IMR-90 (cell line): Measurements from ENCODE around the gene CYB5R4. TPM values are rescaled to one million over a fixed set of nuclear protein-coding genes. Genes with fewer than 3 reads are reported as not detected.

Source experiments
- ATAC-seq: fragments of 200-7000 bp; cut with Tn5 transposase; 2 replicates; pipeline ENCODE4 v1.9.1; 2020; ENCODE audit warnings: low read depth, mild to moderate bottlenecking, moderate library complexity
- BruUV-seq: library from RNA; stranded (reverse); fragments of 400-500 nt; replicated peaks from 2 replicates; lab custom pipeline; 2021; lab: Mats Ljungman, UMichigan
- CTCF ChIA-PET: fragments of 300-600 bp; formaldehyde crosslinking; extraction: SDS; loops from one replicate; lab custom pipeline; 2021; ENCODE audit warnings: antibody characterized with exemption; lab: Yijun Ruan, JAX
- POLR2A ChIA-PET: fragments of 300-600 bp; sonication (Branson Sonifier 250); formaldehyde crosslinking; loops from one replicate; lab custom pipeline; 2022; ENCODE audit warnings: antibody characterized with exemption; ENCODE audit not compliant: unreplicated experiment; lab: Charles Lee
- DNase-seq: peaks from one replicate; pipeline ENCODE4 v3.0.0; 2013
- H2AFZ ChIP-seq: replicated peaks from 2 replicates; pipeline ENCODE3; 2013; ENCODE audit warnings: low read length, mild to moderate bottlenecking; ENCODE audit not compliant: poor library complexity
- H2AK5ac ChIP-seq: 2 replicates; pipeline ENCODE4 v1.6.1; 2013; ENCODE audit warnings: low read depth, low read length, inconsistent platforms
- H2AK9ac ChIP-seq: replicated peaks from 2 replicates; pipeline ENCODE3; 2013; ENCODE audit warnings: mild to moderate bottlenecking, low read depth, low read length, moderate library complexity; ENCODE audit not compliant: poor library complexity
- H2BK120ac ChIP-seq: 2 replicates; pipeline ENCODE4 v1.6.1; 2013; ENCODE audit warnings: low read depth, low read length, inconsistent platforms
- H2BK15ac ChIP-seq: 3 replicates; pipeline ENCODE4 v1.6.1; 2013; ENCODE audit warnings: low read depth, low read length, inconsistent platforms
- H2BK20ac ChIP-seq: 2 replicates; pipeline ENCODE4 v1.6.1; 2013; ENCODE audit warnings: low read depth, mild to moderate bottlenecking, inconsistent platforms, low read length, moderate library complexity
- H2BK5ac ChIP-seq: 2 replicates; pipeline ENCODE4 v1.6.1; 2013; ENCODE audit warnings: mild to moderate bottlenecking, low read depth, low read length, inconsistent platforms; ENCODE audit not compliant: poor library complexity, severe bottlenecking
- H3K14ac ChIP-seq: replicated peaks from 2 replicates; pipeline ENCODE4 v1.6.1; 2013; ENCODE audit warnings: low read depth, low read length, inconsistent platforms
- H3K18ac ChIP-seq: 2 replicates; pipeline ENCODE4 v1.6.1; 2013; ENCODE audit warnings: low read depth, low read length, control low read depth
- H3K23ac ChIP-seq: 2 replicates; pipeline ENCODE4 v1.6.1; 2013; ENCODE audit warnings: low read depth, low read length, inconsistent platforms
- H3K27ac ChIP-seq: 2 replicates; pipeline ENCODE4 v1.5.1; 2013; ENCODE audit warnings: mild to moderate bottlenecking, control low read depth, low read length; ENCODE audit not compliant: insufficient read depth
- H3K27me3 ChIP-seq: 2 replicates; pipeline ENCODE4 v1.6.1; 2013; ENCODE audit warnings: low read length; ENCODE audit not compliant: control insufficient read depth, insufficient read depth
- H3K36me3 ChIP-seq: 2 replicates; pipeline ENCODE4 v1.6.1; 2013; ENCODE audit warnings: low read length, mixed read lengths; ENCODE audit not compliant: control insufficient read depth, insufficient read depth
- H3K4ac ChIP-seq: 2 replicates; pipeline ENCODE4 v1.6.1; 2013; ENCODE audit warnings: low read depth, low read length, inconsistent platforms
- H3K4me1 ChIP-seq: 2 replicates; pipeline ENCODE4 v1.6.1; 2013; ENCODE audit warnings: low read length, mixed read lengths; ENCODE audit not compliant: control insufficient read depth, insufficient read depth
- H3K4me2 ChIP-seq: 2 replicates; pipeline ENCODE4 v1.6.1; 2013; ENCODE audit warnings: low read depth, mild to moderate bottlenecking, control low read depth, low read length, moderate library complexity
- H3K4me3 ChIP-seq: 2 replicates; pipeline ENCODE4 v1.5.1; 2013; ENCODE audit warnings: low read depth, mild to moderate bottlenecking, control low read depth, low read length, moderate library complexity; ENCODE audit not compliant: insufficient read depth
- H3K56ac ChIP-seq: 2 replicates; pipeline ENCODE4 v1.6.1; 2013; ENCODE audit warnings: low read length, inconsistent platforms; ENCODE audit not compliant: insufficient read depth; ENCODE audit errors: extremely low read depth
- H3K79me1 ChIP-seq, 2 experiments: 2 replicates each; pipeline ENCODE4 v1.6.1; 2013; ENCODE audit warnings: low read length in 2 of 2, inconsistent platforms in 1 of 2, low read depth in 1 of 2
- H3K9ac ChIP-seq: 2 replicates; pipeline ENCODE4 v1.6.1; 2013; ENCODE audit warnings: low read depth, low read length, control low read depth
- H3K9me1 ChIP-seq: 2 replicates; pipeline ENCODE4 v1.6.1; 2013; ENCODE audit warnings: low read length, inconsistent platforms; ENCODE audit not compliant: insufficient read depth
- H3K9me3 ChIP-seq: 2 replicates; pipeline ENCODE4 v1.6.1; 2013; ENCODE audit warnings: low read length; ENCODE audit not compliant: control insufficient read depth, insufficient read depth
- H4K20me1 ChIP-seq: 2 replicates; pipeline ENCODE4 v1.6.1; 2013; ENCODE audit warnings: low read length, inconsistent platforms; ENCODE audit not compliant: insufficient read depth
- H4K5ac ChIP-seq: 2 replicates; pipeline ENCODE4 v1.6.1; 2013; ENCODE audit warnings: mild to moderate bottlenecking, low read depth, low read length, control low read depth
- H4K8ac ChIP-seq, 2 experiments: 2 replicates each; pipeline ENCODE4 v1.6.1; 2013; ENCODE audit warnings: low read depth in 2 of 2, low read length in 2 of 2, control low read depth in 1 of 2, inconsistent platforms in 1 of 2
- H4K91ac ChIP-seq: 2 replicates; pipeline ENCODE4 v1.6.1; 2013; ENCODE audit warnings: low read depth, low read length, inconsistent platforms; ENCODE audit not compliant: insufficient read depth
- BHLHE40 ChIP-seq: fragments of 150-350 bp; IDR thresholded peaks from 2 replicates; pipeline ENCODE4 v1.6.1; 2016; ENCODE audit warnings: mild to moderate bottlenecking, low read depth, low read length
- CEBPB ChIP-seq: IDR thresholded peaks from 2 replicates; pipeline ENCODE4 v1.6.1; 2012; ENCODE audit warnings: low read depth, low read length, improper control_type of control experiment
- CHD1 ChIP-seq: IDR thresholded peaks from 2 replicates; pipeline ENCODE4 v1.6.1; 2012; ENCODE audit warnings: low read depth, low read length, improper control_type of control experiment
- FOS ChIP-seq: fragments of 150-350 bp; IDR thresholded peaks from 2 replicates; pipeline ENCODE4 v1.6.1; 2016; ENCODE audit warnings: low read depth, low read length
- MAFK ChIP-seq: IDR thresholded peaks from 2 replicates; pipeline ENCODE4 v1.6.1; 2012; ENCODE audit warnings: low read depth, low read length, improper control_type of control experiment
- MAZ ChIP-seq: IDR thresholded peaks from 2 replicates; pipeline ENCODE4 v1.6.1; 2012; ENCODE audit warnings: low read depth, mild to moderate bottlenecking, low read length, improper control_type of control experiment, moderate library complexity, borderline replicate concordance
- MXI1 ChIP-seq: IDR thresholded peaks from 2 replicates; pipeline ENCODE4 v1.6.1; 2012; ENCODE audit warnings: low read depth, mild to moderate bottlenecking, low read length, moderate library complexity, borderline replicate concordance
- NFE2L2 ChIP-seq: fragments of 150-350 bp; IDR thresholded peaks from 2 replicates; pipeline ENCODE4 v1.6.1; 2016; ENCODE audit warnings: low read depth, mild to moderate bottlenecking, low read length
- POLR2A ChIP-seq: IDR thresholded peaks from 2 replicates; pipeline ENCODE4 v1.6.1; 2012; ENCODE audit warnings: mild to moderate bottlenecking, low read depth, low read length
- RAD21 ChIP-seq: IDR thresholded peaks from 2 replicates; pipeline ENCODE4 v1.6.1; 2012; ENCODE audit warnings: low read length, improper control_type of control experiment
- RCOR1 ChIP-seq: IDR thresholded peaks from 2 replicates; pipeline ENCODE4 v1.6.1; 2012; ENCODE audit warnings: mild to moderate bottlenecking, low read length, improper control_type of control experiment; ENCODE audit not compliant: insufficient replicate concordance
- RFX5 ChIP-seq: IDR thresholded peaks from 2 replicates; pipeline ENCODE4 v1.8.0; 2012; ENCODE audit warnings: low read depth, mild to moderate bottlenecking, low read length, moderate library complexity
- SMC3 ChIP-seq: fragments of 150-350 bp; IDR thresholded peaks from 2 replicates; pipeline ENCODE4 v1.6.1; 2016; ENCODE audit warnings: low read depth, mild to moderate bottlenecking, antibody characterized with exemption, low read length, moderate library complexity
- WGBS, 2 experiments: methylation state at CpG; one replicate each; pipeline versions ENCODE4 v1.1.5 to v1.1.7; 2013; ENCODE audit warnings: missing lambda C conversion rate in 2 of 2; ENCODE audit not compliant: insufficient read length in 1 of 2; ENCODE audit errors: extremely low coverage in 2 of 2; 5-methylcytosine and 5-hydroxymethylcytosine counted together
- dilution Hi-C: fragments of 300-500 bp; cut with HindIII; formaldehyde crosslinking; loops from one replicate; pipeline ENCODE4 v1.14.3; 2018; ENCODE audit warnings: low sequenced_read_pairs; ENCODE audit not compliant: unreplicated experiment
- in situ Hi-C: fragments of 300-500 bp; cut with MboI; formaldehyde crosslinking; loops from 3 replicates; pipeline ENCODE4 v1.14.3; 2019; ENCODE audit warnings: low sequenced_read_pairs, inconsistent platforms, mixed read lengths
- intact Hi-C: fragments of 100-400 bp; cut with micrococcal nuclease; formaldehyde crosslinking; loops from 2 replicates; pipeline ENCODE4 v1.10.0; 2022
- polyA plus RNA-seq, 3 experiments: library from polyadenylated mRNA; depleted of rRNA; stranded (reverse); fragments of >200 nt; gene quantifications; 2 replicates each; pipeline ENCODE4 v1.2.3, GENCODE V29; 2012; ENCODE audit warnings: low replicate concordance in 1 of 3
- total RNA-seq: library from RNA; depleted of rRNA; stranded (reverse); fragments of >200 nt; gene quantifications from 2 replicates; pipeline ENCODE4 v1.2.3, GENCODE V29; 2012
- TF ChIP-seq, protein P1 (sequence below): fragments of 150-350 bp; IDR thresholded peaks from 2 replicates; pipeline ENCODE4 v1.6.1; 2017; ENCODE audit warnings: mild to moderate bottlenecking, antibody characterized with exemption, low read length, low read depth
- TF ChIP-seq, protein P2 (sequence below): fragments of 150-350 bp; IDR thresholded peaks from 2 replicates; pipeline ENCODE4 v1.6.1; 2016; ENCODE audit warnings: low read depth, mild to moderate bottlenecking, low read length, moderate library complexity, borderline replicate concordance
- TF ChIP-seq, protein P3 (sequence below): conservative IDR thresholded peaks from 2 replicates; pipeline ENCODE4 v1.5.1; 2012; ENCODE audit warnings: mild to moderate bottlenecking, low read depth, low read length, improper control_type of control experiment

The CYB5R4 gene
- total and polyA plus RNA-seq, 2 of the 4 experiments (the other 2 are of a cell fraction), result 3.2 to 6.1 TPM

DNA sequence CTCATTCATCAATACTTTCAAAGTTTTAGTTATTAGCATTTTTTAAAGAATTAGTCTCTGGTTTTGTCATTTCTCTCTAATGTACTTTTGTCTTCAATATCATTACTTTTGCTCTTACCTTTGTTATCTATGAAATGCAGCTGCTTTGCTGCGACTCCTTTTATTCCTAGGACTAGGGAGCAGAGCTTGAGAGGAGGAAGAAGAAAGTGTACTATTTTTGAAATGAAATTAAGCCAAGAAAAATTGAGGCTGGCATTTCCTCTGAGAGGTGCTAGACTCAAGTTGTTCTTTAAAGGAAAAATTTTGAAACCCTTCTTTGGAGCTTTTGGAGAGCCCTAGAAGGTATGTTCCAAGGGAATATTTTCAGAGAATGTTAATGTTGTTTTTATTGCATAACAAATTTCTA, 125.8 kb downstream of the CYB5R4 start:
- no peak overlapping the region for H2AK9ac ChIP-seq
- H3K18ac ChIP-seq, result no peak overlapping the region
- no peak overlapping the region for H2AFZ ChIP-seq
- dilution Hi-C loops (no loop called here), intact Hi-C loops (no loop called here), in situ Hi-C loops (no loop called here)
- H3K14ac ChIP-seq, result no peak overlapping the region
- no peak overlapping the region for H2BK120ac ChIP-seq
- no peaks in the 10 kb centered on the region for H3K79me1 ChIP-seq
- H2BK5ac ChIP-seq, result no peak overlapping the region
- no peak overlapping the region for H3K56ac ChIP-seq
- no peak overlapping the region for H4K8ac ChIP-seq
- CTCF ChIA-PET, result interaction anchor here (0.6 kb wide), 1 partner anchor 217 kb away, joined by 3 read pairs; no protein-coding TSS in a partner anchor
- no peak overlapping the region for H4K5ac ChIP-seq
- no peaks in the 10 kb centered on the region for H3K4me1 ChIP-seq
- no peak overlapping the region for H4K91ac ChIP-seq
- no peak for DNase-seq
- H3K4ac ChIP-seq, result no peak overlapping the region
- no CpG with 5 or more reads among the region's 1 CpG for WGBS, 2 experiments
- no peak for TF ChIP-seq POLR2A
- no peak for TF ChIP-seq BHLHE40
- no peak for TF ChIP-seq MXI1
- no peak for TF ChIP-seq FOS
- TF ChIP-seq CHD1, result no peak
- no peak for TF ChIP-seq RFX5
- TF ChIP-seq NFE2L2, result no peak
- no peak for TF ChIP-seq MAZ
- TF ChIP-seq, protein P1, sequence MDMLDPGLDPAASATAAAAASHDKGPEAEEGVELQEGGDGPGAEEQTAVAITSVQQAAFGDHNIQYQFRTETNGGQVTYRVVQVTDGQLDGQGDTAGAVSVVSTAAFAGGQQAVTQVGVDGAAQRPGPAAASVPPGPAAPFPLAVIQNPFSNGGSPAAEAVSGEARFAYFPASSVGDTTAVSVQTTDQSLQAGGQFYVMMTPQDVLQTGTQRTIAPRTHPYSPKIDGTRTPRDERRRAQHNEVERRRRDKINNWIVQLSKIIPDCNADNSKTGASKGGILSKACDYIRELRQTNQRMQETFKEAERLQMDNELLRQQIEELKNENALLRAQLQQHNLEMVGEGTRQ, result no peak
- TF ChIP-seq, protein P2, sequence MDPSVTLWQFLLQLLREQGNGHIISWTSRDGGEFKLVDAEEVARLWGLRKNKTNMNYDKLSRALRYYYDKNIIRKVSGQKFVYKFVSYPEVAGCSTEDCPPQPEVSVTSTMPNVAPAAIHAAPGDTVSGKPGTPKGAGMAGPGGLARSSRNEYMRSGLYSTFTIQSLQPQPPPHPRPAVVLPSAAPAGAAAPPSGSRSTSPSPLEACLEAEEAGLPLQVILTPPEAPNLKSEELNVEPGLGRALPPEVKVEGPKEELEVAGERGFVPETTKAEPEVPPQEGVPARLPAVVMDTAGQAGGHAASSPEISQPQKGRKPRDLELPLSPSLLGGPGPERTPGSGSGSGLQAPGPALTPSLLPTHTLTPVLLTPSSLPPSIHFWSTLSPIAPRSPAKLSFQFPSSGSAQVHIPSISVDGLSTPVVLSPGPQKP, result no peak
- no peak for TF ChIP-seq MAFK
- TF ChIP-seq SMC3, result no peak
- TF ChIP-seq RCOR1, result no peak
- TF ChIP-seq RAD21, result no peak
- no peak for TF ChIP-seq CEBPB
- TF ChIP-seq, protein P3, sequence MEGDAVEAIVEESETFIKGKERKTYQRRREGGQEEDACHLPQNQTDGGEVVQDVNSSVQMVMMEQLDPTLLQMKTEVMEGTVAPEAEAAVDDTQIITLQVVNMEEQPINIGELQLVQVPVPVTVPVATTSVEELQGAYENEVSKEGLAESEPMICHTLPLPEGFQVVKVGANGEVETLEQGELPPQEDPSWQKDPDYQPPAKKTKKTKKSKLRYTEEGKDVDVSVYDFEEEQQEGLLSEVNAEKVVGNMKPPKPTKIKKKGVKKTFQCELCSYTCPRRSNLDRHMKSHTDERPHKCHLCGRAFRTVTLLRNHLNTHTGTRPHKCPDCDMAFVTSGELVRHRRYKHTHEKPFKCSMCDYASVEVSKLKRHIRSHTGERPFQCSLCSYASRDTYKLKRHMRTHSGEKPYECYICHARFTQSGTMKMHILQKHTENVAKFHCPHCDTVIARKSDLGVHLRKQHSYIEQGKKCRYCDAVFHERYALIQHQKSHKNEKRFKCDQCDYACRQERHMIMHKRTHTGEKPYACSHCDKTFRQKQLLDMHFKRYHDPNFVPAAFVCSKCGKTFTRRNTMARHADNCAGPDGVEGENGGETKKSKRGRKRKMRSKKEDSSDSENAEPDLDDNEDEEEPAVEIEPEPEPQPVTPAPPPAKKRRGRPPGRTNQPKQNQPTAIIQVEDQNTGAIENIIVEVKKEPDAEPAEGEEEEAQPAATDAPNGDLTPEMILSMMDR, result no peak
- H3K27me3 ChIP-seq, result no peaks in the 10 kb centered on the region
- H2BK20ac ChIP-seq, result no peak overlapping the region
- no peak overlapping the region for H3K4me3 ChIP-seq
- H3K23ac ChIP-seq, result no peak overlapping the region
- H2AK5ac ChIP-seq, result no peak overlapping the region
- H4K20me1 ChIP-seq, result no peaks in the 10 kb centered on the region
- no peak for ATAC-seq
- no peaks in the 10 kb centered on the region for H3K9me3 ChIP-seq
- H3K9ac ChIP-seq, result no peak overlapping the region
- BruUV-seq, result no TSS peak
- H3K27ac ChIP-seq, result no peak overlapping the region
- no peak overlapping the region for H2BK15ac ChIP-seq
- H3K9me1 ChIP-seq, result no peaks in the 10 kb centered on the region
- H3K36me3 ChIP-seq, result no peaks in the 10 kb centered on the region
- no peak overlapping the region for H3K4me2 ChIP-seq
- POLR2A ChIA-PET, result interaction anchor here (0.6 kb wide), 1 partner anchor 370 kb away, joined by 5 read pairs; no protein-coding TSS in a partner anchor
